Liver (tissue), 9 donors: Measurements from ENCODE around the gene APBB1IP. TPM values are rescaled to one million over a fixed set of nuclear protein-coding genes. Genes with fewer than 3 reads are reported as not detected.
A peak's percentile ranks its signal among the peaks of the same experiment; 100 is the strongest.

Source experiments
- DNase-seq: peaks from one replicate; pipeline ENCODE4 v3.0.0-alpha.2; 2017; ENCODE audit warnings: low spot score
- H3K27ac ChIP-seq, 2 donors: one replicate each; pipeline ENCODE4 v1.7.0; 2013; ENCODE audit warnings: inconsistent platforms in 2 of 2, low read length in 2 of 2, control low read depth in 1 of 2, low read depth in 1 of 2, mild to moderate bottlenecking in 1 of 2
- H3K27me3 ChIP-seq, 4 donors: one replicate each; pipeline versions ENCODE4 v1.6.1 to v1.7.0; 2013; ENCODE audit warnings: low read length in 3 of 4, inconsistent platforms in 1 of 4, mild to moderate bottlenecking in 1 of 4, moderate library complexity in 1 of 4; ENCODE audit not compliant: control insufficient read depth in 4 of 4, insufficient read depth in 4 of 4
- H3K36me3 ChIP-seq, 4 donors: one replicate each; pipeline versions ENCODE4 v1.6.1 to v1.7.0; 2013; ENCODE audit warnings: low read length in 3 of 4, mild to moderate bottlenecking in 3 of 4, low read depth in 1 of 4, moderate library complexity in 1 of 4; ENCODE audit not compliant: control insufficient read depth in 4 of 4, insufficient read depth in 3 of 4
- H3K4me1 ChIP-seq, 4 donors: one replicate each; pipeline versions ENCODE4 v1.6.1 to v1.7.0; 2013; ENCODE audit warnings: low read length in 3 of 4, mild to moderate bottlenecking in 3 of 4, moderate library complexity in 1 of 4; ENCODE audit not compliant: control insufficient read depth in 4 of 4, insufficient read depth in 4 of 4
- H3K4me3 ChIP-seq, 3 donors: one replicate each; pipeline versions ENCODE4 v1.6.1 to v1.7.0; 2013; ENCODE audit warnings: low read length in 3 of 3, control low read depth in 1 of 3, low read depth in 1 of 3, mild to moderate bottlenecking in 1 of 3
- H3K9ac ChIP-seq, 2 donors: one replicate each; pipeline ENCODE4 v1.7.0; 2013; ENCODE audit warnings: low read length in 2 of 2, mild to moderate bottlenecking in 2 of 2, moderate library complexity in 2 of 2, control low read depth in 1 of 2, low read depth in 1 of 2
- H3K9me3 ChIP-seq, 4 donors: one replicate each; pipeline versions ENCODE4 v1.6.1 to v1.7.0; 2013; ENCODE audit warnings: low read length in 3 of 4; ENCODE audit not compliant: control insufficient read depth in 4 of 4
- ATF3 ChIP-seq: IDR thresholded peaks from 2 replicates; pipeline ENCODE4 v1.6.1; 2016; ENCODE audit warnings: antibody characterized with exemption
- EGR1 ChIP-seq, 2 donors: IDR thresholded peaks; 2 replicates each; pipeline ENCODE4 v1.6.1; 2016 to 2018; ENCODE audit warnings: antibody characterized with exemption in 2 of 2, low read depth in 2 of 2
- FOXA2 ChIP-seq: IDR thresholded peaks from 2 replicates; pipeline ENCODE4 v1.6.1; 2016; ENCODE audit warnings: antibody characterized with exemption
- GABPA ChIP-seq, 2 donors: IDR thresholded peaks in 1 of 2; conservative IDR thresholded peaks in 1 of 2; 2 replicates each; pipeline ENCODE4 v1.6.1; 2016; ENCODE audit warnings: antibody characterized with exemption in 2 of 2, mild to moderate bottlenecking in 1 of 2, moderate library complexity in 1 of 2
- HNF4A ChIP-seq, 2 donors: conservative IDR thresholded peaks; 2 replicates each; pipeline ENCODE4 v1.6.1; 2016; ENCODE audit warnings: antibody characterized with exemption in 2 of 2, mild to moderate bottlenecking in 2 of 2
- HNF4G ChIP-seq: IDR thresholded peaks from 2 replicates; pipeline ENCODE4 v1.6.1; 2016; ENCODE audit warnings: antibody characterized with exemption
- JUND ChIP-seq, 2 donors: IDR thresholded peaks; 2 replicates each; pipeline ENCODE4 v1.6.1; 2016; ENCODE audit warnings: antibody characterized with exemption in 2 of 2
- RAD21 ChIP-seq, 2 donors: IDR thresholded peaks; 2 replicates each; pipeline ENCODE4 v1.6.1; 2016; ENCODE audit warnings: antibody characterized with exemption in 2 of 2, mild to moderate bottlenecking in 2 of 2
- REST ChIP-seq: IDR thresholded peaks from 2 replicates; pipeline ENCODE4 v1.6.1; 2016; ENCODE audit warnings: antibody characterized with exemption, mild to moderate bottlenecking
- RXRA ChIP-seq, 2 donors: IDR thresholded peaks; 2 replicates each; pipeline ENCODE4 v1.6.1; 2017 to 2018; ENCODE audit warnings: antibody characterized with exemption in 2 of 2, mild to moderate bottlenecking in 1 of 2
- SP1 ChIP-seq: IDR thresholded peaks from 2 replicates; pipeline ENCODE4 v1.6.1; 2018; ENCODE audit warnings: antibody characterized with exemption, mild to moderate bottlenecking
- ZBTB33 ChIP-seq: IDR thresholded peaks from 2 replicates; pipeline ENCODE4 v1.6.1; 2016; ENCODE audit warnings: antibody characterized with exemption
- WGBS: extraction: QIAGEN DNeasy Blood & Tissue Kit; methylation state at CpG from one replicate; pipeline ENCODE4 v1.1.7; 2013; 5-methylcytosine and 5-hydroxymethylcytosine counted together
- polyA plus RNA-seq, 2 donors: library from polyadenylated mRNA; stranded (reverse) in 1 of 2; unstranded in 1 of 2; fragments of 200-250 nt in 1 of 2; fragments of >200 nt in 1 of 2; fragmentation: Nextera tagmentation in 1 of 2; extraction: Ambion mirVana in 1 of 2; gene quantifications; one replicate each; pipeline versions ENCODE4 v1.2.1 to v1.2.3, GENCODE V29; 2013 to 2015
- total RNA-seq, 2 donors: library from RNA; depleted of rRNA; stranded (reverse); fragments of >200 nt; gene quantifications; one replicate each; pipeline ENCODE4 v1.2.3, GENCODE V29; 2014
- TF ChIP-seq, protein P1 (sequence below): fragments of 150-350 bp; IDR thresholded peaks from 2 replicates; pipeline ENCODE4 v1.5.1; 2017; ENCODE audit warnings: improper control_type of control experiment, low read depth, low read length; ENCODE audit not compliant: missing input control
- TF ChIP-seq, protein P2 (sequence below): IDR thresholded peaks from 2 replicates; pipeline ENCODE4 v1.6.1; 2016; ENCODE audit warnings: antibody characterized with exemption
- donor health status: healthy.
- donor health status: healthy.
- donor health status: healthy.
- donor health status: healthy.
- donor health status: healthy.

The APBB1IP gene
- total and polyA plus RNA-seq, 4 donors = 9.3 to 28.4 (median 12.8) TPM

- H3K27me3 ChIP-seq = no peaks in the 10 kb centered on the region
- H3K27ac ChIP-seq = no peak overlapping the region
- no peak overlapping the region for H3K9ac ChIP-seq
- H3K36me3 ChIP-seq = peaks cover 0 to 3% (median under 1%) of the 10 kb centered on the region in 4 donors
- H3K4me3 ChIP-seq = no peak overlapping the region
- WGBS = 86% methylated on average over 7 of the region's 7 CpGs
- TF ChIP-seq JUND (IDR thresholded peaks at IDR 0.05) (no peak), REST (no peak), ZBTB33 (no peak), HNF4A (conservative IDR thresholded peaks at IDR 0.05) (no peak), SP1 (no peak), ATF3 (no peak)
- H3K9me3 ChIP-seq = no peaks in the 10 kb centered on the region
- no peak for DNase-seq
- H3K4me1 ChIP-seq = peaks cover 3 to 17% (median 7%) of the 10 kb centered on the region in 4 donors
Observed at GRCh38 chr10:26441491-26442214, 3.5 kb downstream of the APBB1IP start.

GRCh38 chr10:26445411-26446031, 7.4 kb downstream of the APBB1IP start:
- 64% methylated on average over 8 of the region's 8 CpGs for WGBS

More at GRCh38 chr10:26445411-26446031, 7.4 kb downstream of the APBB1IP start:
- Histone ChIP-seq H3K9me3 (no peaks in the 10 kb centered on the region), H3K36me3 (peaks cover 0 to 6% (median under 1%) of the 10 kb centered on the region in 4 donors), H3K27me3 (no peaks in the 10 kb centered on the region), H3K4me1 (peaks cover 0 to 1% (median 0%) of the 10 kb centered on the region in 4 donors), H3K4me3 (no peak overlapping the region), H3K9ac (no peak overlapping the region), H3K27ac (no peak overlapping the region)
- TF ChIP-seq, protein P1, sequence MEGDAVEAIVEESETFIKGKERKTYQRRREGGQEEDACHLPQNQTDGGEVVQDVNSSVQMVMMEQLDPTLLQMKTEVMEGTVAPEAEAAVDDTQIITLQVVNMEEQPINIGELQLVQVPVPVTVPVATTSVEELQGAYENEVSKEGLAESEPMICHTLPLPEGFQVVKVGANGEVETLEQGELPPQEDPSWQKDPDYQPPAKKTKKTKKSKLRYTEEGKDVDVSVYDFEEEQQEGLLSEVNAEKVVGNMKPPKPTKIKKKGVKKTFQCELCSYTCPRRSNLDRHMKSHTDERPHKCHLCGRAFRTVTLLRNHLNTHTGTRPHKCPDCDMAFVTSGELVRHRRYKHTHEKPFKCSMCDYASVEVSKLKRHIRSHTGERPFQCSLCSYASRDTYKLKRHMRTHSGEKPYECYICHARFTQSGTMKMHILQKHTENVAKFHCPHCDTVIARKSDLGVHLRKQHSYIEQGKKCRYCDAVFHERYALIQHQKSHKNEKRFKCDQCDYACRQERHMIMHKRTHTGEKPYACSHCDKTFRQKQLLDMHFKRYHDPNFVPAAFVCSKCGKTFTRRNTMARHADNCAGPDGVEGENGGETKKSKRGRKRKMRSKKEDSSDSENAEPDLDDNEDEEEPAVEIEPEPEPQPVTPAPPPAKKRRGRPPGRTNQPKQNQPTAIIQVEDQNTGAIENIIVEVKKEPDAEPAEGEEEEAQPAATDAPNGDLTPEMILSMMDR = peak; percentile 25
- TF ChIP-seq RAD21 (IDR thresholded peaks at IDR 0.05) = peak in 1 of 2 donors; percentile 12
- TF ChIP-seq, protein P2, sequence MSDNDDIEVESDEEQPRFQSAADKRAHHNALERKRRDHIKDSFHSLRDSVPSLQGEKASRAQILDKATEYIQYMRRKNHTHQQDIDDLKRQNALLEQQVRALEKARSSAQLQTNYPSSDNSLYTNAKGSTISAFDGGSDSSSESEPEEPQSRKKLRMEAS = no peak
- no peak for TF ChIP-seq EGR1 (IDR thresholded peaks at IDR 0.05; ENCODE audit: low read depth in 2 of 2)
- no peak for TF ChIP-seq HNF4G
- TF ChIP-seq REST = no peak
- no peak for TF ChIP-seq SP1
- TF ChIP-seq HNF4A (conservative IDR thresholded peaks at IDR 0.05) = no peak
- no peak for TF ChIP-seq FOXA2
- TF ChIP-seq JUND (IDR thresholded peaks at IDR 0.05) = no peak
- TF ChIP-seq GABPA (IDR thresholded peaks at IDR 0.05 in 1 of 2, conservative IDR thresholded peaks at IDR 0.05 in 1 of 2) = no peak
- TF ChIP-seq RXRA (IDR thresholded peaks at IDR 0.05) = no peak
- no peak for TF ChIP-seq ATF3
- no peak for DNase-seq
